HG03060 (cell line): ENCODE data around the gene SBF2.
"Not testable (repeated sequence)": the region's sequence is repeated elsewhere in the genome, so short reads cannot be mapped to it uniquely, and the experiment has no call there.

Source experiments
- ATAC-seq: cut with Tn5 transposase; IDR thresholded peaks from one replicate; pipeline ENCODE4 v1.9.1; 2021; ENCODE audit warnings: low read depth, moderate number of reproducible peaks; ENCODE audit not compliant: unreplicated experiment

Gene SBF2

DNA sequence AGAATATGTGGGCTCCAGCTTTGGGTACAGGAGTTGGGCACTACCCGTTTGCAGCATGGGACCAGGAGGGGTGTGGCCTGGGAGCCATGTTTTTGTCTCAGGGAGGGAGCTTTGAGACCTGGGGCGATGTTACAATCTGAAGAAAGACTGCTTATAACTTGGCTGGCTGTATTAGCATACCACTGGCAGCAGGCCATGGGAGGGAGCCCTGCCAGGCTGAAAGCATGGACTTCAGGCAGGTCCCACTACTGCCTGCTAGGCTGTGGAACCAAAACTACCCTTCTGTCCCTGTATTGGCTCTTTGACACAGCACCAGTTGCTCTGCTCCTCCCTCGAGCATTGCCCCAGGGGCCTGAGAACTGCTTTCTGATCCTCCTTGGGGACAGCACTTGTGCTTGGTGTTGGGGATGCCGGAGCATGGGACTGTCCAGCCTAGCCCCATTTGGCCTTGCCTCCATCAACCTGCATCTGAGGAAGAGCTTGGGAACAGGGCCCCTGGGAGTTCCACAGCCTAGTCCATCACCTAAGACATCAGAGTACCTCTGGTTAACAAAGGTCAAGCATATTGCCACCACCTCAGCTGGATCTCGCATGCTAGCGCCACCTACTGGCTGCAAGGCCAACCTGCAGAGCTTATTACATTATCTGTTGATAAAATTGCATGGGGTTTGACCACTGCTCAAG, 217.4 kb downstream of the SBF2 start:
- ATAC-seq: peak; percentile 55

DNA sequence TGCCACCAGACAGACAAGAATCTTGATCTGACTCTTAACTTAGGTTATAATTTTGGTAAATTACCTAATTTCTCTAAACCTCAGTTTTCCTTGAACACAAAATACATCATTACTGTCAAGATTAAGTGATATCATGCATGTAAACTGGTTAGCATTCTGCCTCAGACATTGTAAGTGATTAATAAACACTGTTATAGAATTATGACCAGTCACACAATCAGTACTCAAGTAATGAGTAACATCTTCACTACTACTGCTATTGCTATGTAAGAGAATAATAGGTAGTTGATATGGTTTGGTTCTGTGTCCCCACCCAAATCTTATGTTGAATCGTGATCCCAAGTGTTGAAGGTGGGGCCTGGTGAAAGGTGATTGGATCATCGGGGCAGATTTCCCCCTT, 218.9 kb downstream of the SBF2 start:
- no peak for ATAC-seq

DNA sequence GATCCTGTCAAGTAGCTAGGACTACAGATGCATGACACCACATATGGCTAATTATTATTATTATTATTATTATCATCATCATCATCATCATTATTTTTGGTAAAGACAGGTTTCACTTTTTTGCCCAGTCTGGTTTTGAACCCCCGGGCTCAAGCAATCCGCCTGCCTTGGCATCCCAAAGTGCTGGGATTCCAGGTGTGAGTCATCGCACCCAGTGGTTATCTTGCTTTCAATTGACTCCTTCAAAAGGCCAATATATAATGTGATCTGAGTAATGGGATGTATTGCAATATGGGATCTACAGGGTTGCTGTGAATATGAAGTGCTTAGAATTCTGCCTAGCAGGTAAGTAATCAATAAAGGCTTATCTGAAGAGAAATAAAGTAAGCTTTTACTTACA, 221.2 kb downstream of the SBF2 start:
- ATAC-seq: no peak

DNA sequence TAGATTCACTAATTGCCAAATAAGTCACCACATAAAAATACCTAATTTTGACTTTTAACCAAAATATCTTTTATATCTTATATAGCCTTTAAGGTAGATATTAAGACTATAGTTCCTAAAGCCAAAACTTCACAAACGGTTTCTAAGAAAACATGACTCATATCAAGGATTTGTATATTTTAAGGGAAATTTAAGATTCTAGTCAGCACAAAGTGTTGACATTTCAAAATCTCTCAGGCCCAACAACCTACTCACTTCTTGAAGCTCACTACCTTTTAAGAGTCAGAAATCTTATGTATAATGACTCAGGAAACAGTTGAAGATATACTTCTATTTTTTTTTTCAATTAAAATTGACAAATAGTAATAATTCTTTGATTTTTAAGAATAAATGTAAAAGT, 221.9 kb downstream of the SBF2 start:
- no peak for ATAC-seq

DNA sequence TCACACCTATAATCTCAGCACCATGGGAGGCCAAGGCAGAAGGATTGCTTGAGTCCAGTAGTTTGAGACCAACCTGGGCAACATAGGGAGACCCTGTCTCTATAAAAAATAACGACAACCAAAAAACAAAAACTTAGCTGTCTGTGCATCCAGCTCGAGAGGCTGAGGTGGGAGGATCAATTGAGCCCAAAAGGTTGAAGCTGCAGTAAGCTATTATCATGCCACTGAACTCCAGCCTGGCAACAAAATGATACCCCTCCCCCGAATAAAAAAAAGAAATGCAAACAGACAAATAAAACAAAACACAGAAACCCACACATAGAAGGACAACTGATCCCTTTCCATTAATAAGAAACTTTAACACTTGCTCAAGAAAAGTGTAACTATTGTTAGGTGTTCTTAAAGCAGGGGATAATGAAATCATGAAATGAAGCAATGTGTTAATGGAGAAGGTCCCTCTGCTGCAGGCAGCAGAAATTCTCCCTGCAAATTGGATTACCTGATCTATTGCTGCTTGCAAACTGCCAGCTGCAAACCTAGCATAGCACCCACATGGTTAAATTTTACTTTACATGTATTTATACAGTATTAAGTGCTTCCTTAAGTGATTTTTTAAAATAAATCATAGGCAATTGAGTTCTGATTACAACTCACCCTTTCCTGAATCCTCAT, 226.3 kb downstream of the SBF2 start:
- no peak for ATAC-seq

DNA sequence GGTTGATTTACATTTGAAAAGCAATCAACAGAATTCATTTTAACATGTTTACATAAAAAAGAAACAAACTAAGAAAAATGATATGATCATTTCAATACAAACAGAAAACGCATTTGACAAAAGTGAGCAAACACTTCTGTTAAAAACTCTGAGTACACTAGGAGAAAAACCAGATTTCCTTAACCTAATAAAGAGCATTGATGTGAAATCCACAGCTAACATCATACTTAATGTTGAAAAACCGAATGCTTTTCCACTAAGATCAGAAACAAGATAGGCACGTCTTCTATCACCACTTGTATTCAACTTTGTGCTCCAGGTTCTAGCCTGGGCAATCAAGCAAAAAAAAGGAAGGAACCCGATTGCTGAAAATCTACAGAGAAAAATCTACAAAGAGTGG, 227.6 kb downstream of the SBF2 start:
- no peak for ATAC-seq

DNA sequence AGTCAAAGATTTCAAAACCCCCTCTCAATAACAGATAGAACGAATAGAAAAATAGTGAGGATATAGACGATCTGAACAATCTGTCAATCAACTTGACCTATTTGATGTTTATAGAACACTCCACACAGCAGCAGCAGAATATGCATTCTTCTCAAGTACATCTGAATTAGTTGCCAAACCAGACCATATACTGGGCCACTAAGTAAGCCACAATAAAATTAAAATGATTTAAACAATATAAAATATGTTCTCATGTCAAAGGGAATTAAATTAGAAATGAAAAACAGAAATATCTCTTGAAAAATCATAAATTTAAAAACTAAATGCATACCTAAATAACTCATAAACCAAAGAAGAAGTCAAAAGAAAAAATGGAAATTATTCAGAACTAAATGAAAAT, 229.2 kb downstream of the SBF2 start:
- no peak for ATAC-seq

DNA sequence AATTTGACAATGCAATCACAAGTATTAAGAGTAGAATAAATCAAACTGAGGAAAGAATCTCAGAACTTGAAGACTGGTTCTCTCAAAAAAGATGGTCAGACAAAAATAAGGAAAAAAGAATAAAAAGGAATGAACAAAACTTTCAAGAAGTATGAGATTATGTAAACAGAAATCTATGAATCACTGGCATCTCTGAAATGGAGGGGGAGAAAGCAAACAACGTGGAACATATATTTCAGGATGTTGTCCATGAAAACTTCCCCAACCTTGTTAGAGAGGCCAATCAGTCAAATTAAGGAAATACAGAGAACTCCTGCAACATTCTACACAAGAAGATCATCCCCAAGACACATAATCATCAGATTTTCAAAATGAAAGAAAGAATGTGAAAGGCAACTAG, 235.7 kb downstream of the SBF2 start:
- ATAC-seq: no peak

DNA sequence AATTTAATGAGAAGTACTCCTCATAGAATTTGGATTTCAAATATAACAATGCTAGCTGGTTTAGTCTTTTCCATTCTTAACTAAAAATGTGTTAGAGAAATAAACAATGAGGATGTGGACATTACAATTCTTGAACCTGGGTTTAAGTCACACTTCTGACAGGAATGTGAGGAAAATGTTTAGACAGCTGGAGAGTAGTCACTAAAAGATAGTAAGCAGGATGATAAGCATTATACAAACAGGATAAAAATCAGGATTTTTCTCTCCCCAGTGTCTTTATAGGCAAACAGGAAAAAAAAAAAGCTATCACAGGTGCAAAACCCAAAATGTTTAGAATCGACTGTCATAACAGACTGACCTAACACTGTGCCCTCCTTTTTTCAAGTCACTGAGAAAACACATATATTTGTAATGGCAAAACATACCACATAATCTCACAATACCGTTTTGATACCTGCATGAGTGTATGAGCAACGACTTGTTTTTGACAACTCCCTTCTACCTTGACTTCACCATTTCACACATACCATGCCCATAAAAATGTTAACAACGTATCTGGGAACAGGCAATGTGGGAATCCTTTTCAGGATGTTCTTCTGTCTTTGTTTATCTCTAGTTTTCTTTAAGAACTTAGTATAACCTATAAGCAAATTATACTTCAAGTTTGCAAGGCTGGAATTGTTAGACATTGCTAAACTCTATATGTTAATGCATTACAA, 242.0 kb downstream of the SBF2 start:
- no peak for ATAC-seq

DNA sequence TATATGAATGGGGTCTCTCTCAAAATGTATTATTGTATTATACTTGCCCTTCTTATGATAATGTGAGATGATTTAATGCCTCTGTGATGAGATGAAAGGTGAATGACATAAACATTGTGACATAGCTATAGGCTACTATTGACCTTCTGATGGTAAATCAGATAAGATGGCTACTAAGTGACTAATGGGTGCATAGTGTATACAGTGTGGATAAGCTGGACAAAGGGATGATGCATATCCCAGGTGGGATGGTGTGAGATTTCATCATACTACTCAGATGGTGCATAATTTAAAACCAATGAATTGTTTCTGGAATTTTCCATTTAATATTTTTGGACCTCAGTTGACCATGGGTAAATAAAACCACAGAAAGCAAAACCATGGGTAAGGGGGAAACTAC, 243.5 kb downstream of the SBF2 start:
- ATAC-seq: no peak

DNA sequence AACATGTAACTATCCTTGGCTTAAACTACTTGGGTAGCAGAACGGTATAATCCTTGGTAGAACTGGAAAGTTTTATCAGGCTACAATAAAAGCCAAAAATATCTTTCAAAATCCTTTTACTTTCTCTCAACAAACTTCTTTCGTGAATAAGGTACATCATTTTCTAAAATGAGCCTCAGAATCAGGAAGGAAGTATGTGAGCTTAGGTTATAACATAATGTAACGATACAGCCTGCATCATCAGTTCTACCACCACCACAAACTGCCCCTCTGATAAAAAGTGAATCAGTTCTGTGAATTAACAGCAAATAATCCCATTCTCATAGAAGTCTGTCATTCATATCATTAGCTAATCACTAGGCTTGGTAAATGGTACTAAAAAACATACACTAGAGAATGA, 244.3 kb downstream of the SBF2 start:
- no peak for ATAC-seq

DNA sequence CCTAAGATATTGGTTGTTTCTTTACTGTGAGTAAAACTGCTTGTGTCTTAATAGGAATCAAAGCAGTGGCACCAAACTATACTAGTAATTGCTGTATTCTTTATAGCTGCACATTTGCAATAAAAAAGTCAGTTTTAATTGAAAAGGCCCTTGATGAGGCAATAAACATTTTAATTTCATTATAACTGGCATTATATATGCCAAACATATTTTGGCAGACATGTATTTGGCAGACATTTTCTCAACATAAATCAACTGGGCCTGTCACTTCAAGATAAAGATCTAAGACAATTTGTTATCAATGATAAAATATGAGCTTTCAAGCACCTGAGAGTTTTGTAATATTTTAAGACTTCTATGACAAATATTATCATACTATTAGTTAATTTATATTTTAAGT, 245.7 kb downstream of the SBF2 start:
- no peak for ATAC-seq

DNA sequence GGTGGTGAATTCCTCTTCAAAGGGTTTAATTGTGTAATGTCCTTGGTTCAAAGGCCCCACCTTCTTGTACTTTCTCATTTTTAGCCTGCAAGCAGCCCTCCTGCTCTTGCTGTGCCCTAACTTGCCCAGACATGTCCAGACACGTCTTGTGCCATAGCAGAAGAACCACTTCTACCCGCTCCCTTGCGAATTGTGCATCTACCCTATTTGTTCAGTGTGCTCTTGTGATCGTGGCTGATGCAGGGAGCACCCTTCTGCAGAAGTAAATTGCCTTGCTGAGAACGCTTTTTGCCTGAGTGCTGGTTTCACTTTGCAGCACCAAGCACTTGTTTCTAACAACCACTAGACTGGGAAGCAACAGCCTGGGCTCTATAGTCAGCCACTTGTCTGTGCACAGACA, 249.4 kb downstream of the SBF2 start:
- ATAC-seq: no peak

DNA sequence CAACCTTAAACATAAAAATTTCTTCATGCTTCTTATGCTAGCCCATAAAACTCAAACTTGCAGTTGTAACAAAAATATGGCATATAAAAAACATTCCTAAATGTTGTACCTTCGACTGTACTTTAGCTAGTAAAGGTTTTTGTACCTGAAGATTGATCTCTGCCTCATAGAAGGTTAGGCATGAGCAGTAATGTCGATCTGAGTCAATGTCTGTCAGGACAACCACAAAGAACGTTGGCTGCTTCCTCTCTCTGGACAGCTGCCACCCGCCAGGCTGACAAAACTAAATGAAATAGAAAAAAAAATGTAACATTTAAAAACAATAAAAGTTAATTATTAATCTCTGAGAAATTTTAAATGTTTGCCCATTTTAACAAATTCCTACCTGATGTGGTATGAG, 251.3 kb downstream of the SBF2 start:
- no peak for ATAC-seq

DNA sequence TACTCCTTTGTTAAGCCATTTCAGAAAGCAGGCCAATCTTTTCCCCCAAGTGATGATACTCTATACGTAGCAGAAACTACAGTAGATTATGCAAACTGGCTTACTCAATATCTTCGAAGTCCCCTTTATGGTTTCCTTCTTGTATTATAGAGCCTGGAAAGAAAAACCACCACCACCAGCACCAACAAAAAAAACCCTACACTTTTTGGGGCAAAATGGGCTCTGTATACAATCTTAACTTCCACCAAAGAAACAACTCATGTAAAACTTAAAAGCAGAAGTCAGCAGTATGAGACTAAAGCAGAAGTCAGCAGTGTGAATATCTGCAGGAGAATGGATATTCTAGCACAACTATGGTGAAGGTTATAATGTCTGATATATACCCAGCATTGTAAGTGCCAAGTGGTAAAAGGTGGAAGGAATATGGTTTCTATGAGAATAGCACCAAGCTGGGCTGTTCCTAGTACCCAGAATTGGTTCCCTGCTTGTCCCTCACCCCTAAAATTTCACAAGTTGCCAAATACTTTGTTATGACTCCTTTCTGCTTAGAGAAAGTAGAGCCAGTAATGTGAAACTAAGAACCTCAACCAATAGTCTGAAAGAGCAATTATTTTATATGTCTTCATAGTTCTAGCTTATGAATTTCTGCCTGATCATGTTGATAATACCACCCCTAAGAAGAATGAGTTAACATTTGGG, 252.1 kb downstream of the SBF2 start:
- no peak for ATAC-seq

DNA sequence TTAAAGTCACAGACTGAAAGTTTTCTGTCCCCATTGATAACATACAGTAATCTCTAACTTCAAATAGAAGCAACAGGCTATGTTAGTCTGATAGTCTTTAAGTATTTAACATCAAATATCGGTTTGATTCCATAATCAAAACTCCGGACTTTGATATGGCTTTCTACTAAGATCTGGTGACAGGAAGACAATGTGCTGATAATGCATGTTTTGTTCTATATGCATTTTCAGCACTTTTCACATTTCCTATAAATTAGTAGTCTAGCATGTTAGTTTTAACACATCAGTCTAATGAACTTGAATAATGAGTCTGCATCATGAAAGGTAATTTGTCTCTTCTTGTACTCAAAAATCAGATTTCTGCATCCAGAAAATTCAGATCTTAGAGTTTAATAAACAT, 252.7 kb downstream of the SBF2 start:
- no peak for ATAC-seq

DNA sequence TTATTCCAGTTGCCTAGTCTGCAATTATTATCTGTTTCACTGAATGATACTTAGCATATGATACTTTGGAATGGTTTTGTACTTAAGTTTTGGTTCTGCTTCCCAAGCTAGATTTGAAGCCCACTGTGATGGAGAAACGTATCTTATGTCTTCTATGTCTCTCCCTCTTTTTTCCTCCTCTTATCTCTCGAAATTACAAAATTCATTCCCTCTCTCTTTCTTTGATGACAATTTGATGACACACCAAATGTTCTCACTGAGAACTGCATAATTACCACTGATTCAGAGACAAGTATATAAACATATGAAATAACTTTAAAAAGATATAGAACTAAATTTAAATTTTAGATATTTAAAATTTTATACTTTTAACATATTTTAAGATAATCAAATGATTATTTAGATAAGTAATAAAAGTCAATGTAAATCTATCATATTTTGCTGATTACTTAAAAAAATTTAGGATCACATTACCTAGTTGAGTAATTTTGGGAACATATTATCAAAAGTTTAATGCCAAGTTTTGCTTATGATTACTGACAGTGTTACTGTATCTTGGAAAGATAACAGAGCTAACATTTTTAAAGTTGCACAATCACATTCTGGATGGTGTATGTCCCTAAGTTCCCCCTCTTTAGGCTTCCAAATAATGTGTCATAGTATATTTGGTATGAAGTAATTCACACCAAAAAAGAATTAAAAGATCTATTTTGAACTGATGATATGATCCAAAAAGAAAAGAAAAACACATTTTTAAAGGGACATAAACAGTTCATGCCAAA, 255.3 kb downstream of the SBF2 start:
- no peak for ATAC-seq

DNA sequence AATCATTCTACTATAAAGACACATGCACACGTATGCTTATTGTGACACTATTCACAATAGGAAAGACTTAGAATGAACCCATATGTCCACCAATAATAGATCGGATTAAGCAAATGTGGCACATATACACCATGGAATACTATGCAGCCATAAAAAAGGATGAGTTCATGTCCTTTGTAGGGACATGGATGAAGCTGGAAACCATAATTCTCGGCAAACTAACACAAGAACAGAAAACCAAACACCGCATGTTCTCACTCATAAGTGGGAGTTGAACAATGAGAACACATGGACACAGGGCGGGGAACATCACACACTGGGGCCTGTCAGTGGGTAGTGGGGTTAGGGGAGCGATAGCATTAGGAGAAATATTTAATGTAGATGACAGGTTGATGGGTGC, 258.1 kb downstream of the SBF2 start:
- ATAC-seq: not testable (repeated sequence)

DNA sequence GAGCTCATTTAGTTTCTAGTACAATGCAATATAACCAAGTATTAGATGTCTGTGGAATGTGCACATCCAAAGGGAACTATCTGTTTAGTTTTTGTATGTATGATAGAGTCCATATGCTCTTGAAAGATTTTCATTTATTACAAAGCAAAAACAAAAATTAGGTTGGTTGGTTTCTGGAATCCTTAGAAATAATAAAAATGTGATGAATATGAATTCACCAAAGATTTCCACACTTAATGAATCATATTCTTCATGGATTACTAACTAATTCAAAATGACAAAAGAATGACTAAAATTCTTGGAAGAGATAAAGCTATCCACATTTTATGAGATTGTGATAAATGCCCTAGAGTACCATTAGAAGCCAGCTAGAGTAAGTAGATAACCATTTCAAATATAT, 261.1 kb downstream of the SBF2 start:
- no peak for ATAC-seq

DNA sequence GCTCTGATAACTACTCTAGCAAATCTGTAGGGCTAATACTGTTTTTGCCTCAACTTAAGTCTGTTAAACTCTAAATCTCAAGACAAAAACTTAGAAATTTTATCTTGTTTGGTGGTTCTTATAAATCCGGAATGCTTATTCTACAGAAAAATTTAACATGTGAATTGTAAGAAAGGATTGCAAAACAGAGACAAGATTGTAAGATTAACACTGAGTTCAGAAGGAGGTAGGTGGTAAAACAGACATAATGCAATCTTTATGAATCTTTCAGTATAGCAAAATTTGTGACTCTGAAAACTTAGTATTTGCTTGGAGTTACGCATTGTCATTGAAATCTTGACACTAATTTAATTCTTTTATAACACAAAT, 263.9 kb downstream of the SBF2 start:
- no peak for ATAC-seq
